ENCODE results near the gene ANKRD66. TPM values are rescaled to one million over a fixed set of nuclear protein-coding genes. Genes with fewer than 3 reads are reported as not detected.

Gene ANKRD66
- total and polyA plus RNA-seq, 4 donors = not detected

DNA sequence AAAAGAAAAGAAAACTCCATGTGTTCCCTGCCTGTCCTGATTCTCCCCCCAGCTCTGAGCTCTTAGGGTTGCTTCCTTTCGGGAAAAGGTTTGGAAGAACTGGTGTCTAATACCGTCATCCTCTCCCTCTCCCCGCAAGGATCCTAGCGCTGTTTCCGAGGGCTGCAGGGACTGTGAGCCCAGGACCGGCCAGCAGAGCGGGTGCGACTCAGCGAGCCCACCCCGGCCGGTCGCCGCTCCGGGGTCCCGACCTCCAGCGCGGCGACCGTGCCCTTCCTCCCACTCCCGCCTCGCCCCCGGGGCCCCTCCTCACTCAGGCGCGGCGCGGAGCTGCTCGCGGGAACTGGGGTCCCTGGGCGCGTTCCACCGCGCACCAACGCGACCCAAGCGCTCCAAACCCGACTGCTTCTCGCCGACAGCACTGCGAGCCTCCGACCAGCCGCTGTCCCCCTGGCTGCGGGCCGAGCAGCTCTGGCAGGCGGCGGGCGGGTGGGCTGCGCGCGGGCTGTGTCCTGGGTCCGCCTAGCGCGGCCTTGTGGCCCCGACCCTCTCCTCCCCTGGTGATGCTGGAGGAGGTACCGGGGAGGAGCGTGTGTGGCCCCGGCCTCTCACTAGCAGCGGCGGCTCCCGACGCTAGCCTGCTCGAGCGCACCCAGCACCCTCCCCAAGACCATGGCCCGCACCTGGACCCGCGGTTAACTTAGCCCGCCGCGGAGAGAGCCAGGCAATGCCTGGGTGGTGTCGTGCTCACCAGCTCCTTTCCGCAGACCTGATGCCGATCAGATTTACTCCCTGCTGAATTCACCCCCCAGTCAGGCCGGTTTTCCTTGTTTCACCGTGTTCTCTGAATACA, 11.6 kb upstream of the ANKRD66 start, which contains the start of gene PLA2G7:
TSS of gene PLA2G7 (minus strand) at position 509 of the 853 bp plus-strand sequence. CDS start 12,484 bp downstream, outside the sequence.
- Histone ChIP-seq H3K9ac (ENCODE audit: low read depth in 1 of 2, low read length in 2 of 2) (no peak within 1 kb of the TSS), H3K9me3 (ENCODE audit: control insufficient read depth in 4 of 4, low read length in 3 of 4) (no peaks in the 10 kb centered on the region), H3K4me1 (ENCODE audit: control insufficient read depth in 4 of 4, insufficient read depth in 4 of 4, low read length in 3 of 4) (peaks cover 8 to 13% (median 13%) of the 10 kb centered on the region in 4 donors), H3K27me3 (ENCODE audit: control insufficient read depth in 4 of 4, insufficient read depth in 4 of 4, low read length in 3 of 4) (peaks cover 0 to 5% (median 2%) of the 10 kb centered on the region in 4 donors), H3K4me3 (ENCODE audit: low read depth in 1 of 3, low read length in 3 of 3) (peak within 1 kb of the TSS in 2 of 3 donors; percentile 46 to 62), H3K36me3 (ENCODE audit: control insufficient read depth in 4 of 4, insufficient read depth in 3 of 4, low read depth in 1 of 4, low read length in 3 of 4) (no peaks in the 10 kb centered on the region), H3K27ac (ENCODE audit: low read depth in 1 of 2, low read length in 2 of 2) (no peak within 1 kb of the TSS)
- TF ChIP-seq EGR1 (IDR thresholded peaks at IDR 0.05; ENCODE audit: low read depth in 2 of 2) (no peak), SP1 (IDR thresholded peaks at IDR 0.05) (no peak), YY1 (IDR thresholded peaks at IDR 0.05) (no peak)
- TF ChIP-seq, protein P1, sequence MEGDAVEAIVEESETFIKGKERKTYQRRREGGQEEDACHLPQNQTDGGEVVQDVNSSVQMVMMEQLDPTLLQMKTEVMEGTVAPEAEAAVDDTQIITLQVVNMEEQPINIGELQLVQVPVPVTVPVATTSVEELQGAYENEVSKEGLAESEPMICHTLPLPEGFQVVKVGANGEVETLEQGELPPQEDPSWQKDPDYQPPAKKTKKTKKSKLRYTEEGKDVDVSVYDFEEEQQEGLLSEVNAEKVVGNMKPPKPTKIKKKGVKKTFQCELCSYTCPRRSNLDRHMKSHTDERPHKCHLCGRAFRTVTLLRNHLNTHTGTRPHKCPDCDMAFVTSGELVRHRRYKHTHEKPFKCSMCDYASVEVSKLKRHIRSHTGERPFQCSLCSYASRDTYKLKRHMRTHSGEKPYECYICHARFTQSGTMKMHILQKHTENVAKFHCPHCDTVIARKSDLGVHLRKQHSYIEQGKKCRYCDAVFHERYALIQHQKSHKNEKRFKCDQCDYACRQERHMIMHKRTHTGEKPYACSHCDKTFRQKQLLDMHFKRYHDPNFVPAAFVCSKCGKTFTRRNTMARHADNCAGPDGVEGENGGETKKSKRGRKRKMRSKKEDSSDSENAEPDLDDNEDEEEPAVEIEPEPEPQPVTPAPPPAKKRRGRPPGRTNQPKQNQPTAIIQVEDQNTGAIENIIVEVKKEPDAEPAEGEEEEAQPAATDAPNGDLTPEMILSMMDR (IDR thresholded peaks at IDR 0.05; ENCODE audit: low read depth, low read length, missing input control) = no peak
- TF ChIP-seq, protein P2, sequence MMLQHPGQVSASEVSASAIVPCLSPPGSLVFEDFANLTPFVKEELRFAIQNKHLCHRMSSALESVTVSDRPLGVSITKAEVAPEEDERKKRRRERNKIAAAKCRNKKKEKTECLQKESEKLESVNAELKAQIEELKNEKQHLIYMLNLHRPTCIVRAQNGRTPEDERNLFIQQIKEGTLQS (IDR thresholded peaks at IDR 0.05) = no peak
- DNase-seq (ENCODE audit: low spot score) = peak; percentile 63
- 2% methylated on average over 73 of the region's 73 CpGs for WGBS

DNA sequence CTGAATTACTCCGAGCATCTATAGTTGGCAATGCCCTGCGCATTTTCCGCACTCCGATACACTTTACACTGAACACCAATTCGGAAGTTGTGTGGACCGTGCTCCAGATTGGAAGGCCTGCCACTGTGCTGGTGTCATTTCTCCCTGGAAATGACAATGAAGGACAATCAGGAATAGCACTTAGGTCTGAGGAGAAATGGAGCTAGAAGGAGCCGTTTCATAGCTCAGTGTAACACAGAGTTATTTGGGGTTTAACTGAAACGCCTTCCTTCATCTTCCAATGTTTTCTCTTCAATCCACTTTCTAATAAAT, 11.1 kb upstream of the ANKRD66 start:
- WGBS = 29% methylated on average over 8 of the region's 8 CpGs
- Histone ChIP-seq H3K36me3 (ENCODE audit: control insufficient read depth in 4 of 4, insufficient read depth in 3 of 4, low read depth in 1 of 4, low read length in 3 of 4) (no peaks in the 10 kb centered on the region), H3K27ac (ENCODE audit: low read depth in 1 of 2, low read length in 2 of 2) (no peak overlapping the region), H3K9ac (ENCODE audit: low read depth in 1 of 2, low read length in 2 of 2) (no peak overlapping the region), H3K27me3 (ENCODE audit: control insufficient read depth in 4 of 4, insufficient read depth in 4 of 4, low read length in 3 of 4) (peaks cover 0 to 5% (median 2%) of the 10 kb centered on the region in 4 donors), H3K4me3 (ENCODE audit: low read depth in 1 of 3, low read length in 3 of 3) (peak overlapping the region in 1 of 3 donors; percentile 62), H3K9me3 (ENCODE audit: control insufficient read depth in 4 of 4, low read length in 3 of 4) (no peaks in the 10 kb centered on the region), H3K4me1 (ENCODE audit: control insufficient read depth in 4 of 4, insufficient read depth in 4 of 4, low read length in 3 of 4) (peaks cover 8 to 13% (median 13%) of the 10 kb centered on the region in 4 donors)
- DNase-seq (ENCODE audit: low spot score) = no peak
- TF ChIP-seq, protein P3, sequence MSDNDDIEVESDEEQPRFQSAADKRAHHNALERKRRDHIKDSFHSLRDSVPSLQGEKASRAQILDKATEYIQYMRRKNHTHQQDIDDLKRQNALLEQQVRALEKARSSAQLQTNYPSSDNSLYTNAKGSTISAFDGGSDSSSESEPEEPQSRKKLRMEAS (IDR thresholded peaks at IDR 0.05) = no peak
- TF ChIP-seq, protein P4, sequence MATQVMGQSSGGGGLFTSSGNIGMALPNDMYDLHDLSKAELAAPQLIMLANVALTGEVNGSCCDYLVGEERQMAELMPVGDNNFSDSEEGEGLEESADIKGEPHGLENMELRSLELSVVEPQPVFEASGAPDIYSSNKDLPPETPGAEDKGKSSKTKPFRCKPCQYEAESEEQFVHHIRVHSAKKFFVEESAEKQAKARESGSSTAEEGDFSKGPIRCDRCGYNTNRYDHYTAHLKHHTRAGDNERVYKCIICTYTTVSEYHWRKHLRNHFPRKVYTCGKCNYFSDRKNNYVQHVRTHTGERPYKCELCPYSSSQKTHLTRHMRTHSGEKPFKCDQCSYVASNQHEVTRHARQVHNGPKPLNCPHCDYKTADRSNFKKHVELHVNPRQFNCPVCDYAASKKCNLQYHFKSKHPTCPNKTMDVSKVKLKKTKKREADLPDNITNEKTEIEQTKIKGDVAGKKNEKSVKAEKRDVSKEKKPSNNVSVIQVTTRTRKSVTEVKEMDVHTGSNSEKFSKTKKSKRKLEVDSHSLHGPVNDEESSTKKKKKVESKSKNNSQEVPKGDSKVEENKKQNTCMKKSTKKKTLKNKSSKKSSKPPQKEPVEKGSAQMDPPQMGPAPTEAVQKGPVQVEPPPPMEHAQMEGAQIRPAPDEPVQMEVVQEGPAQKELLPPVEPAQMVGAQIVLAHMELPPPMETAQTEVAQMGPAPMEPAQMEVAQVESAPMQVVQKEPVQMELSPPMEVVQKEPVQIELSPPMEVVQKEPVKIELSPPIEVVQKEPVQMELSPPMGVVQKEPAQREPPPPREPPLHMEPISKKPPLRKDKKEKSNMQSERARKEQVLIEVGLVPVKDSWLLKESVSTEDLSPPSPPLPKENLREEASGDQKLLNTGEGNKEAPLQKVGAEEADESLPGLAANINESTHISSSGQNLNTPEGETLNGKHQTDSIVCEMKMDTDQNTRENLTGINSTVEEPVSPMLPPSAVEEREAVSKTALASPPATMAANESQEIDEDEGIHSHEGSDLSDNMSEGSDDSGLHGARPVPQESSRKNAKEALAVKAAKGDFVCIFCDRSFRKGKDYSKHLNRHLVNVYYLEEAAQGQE (IDR thresholded peaks at IDR 0.05) = no peak
- TF ChIP-seq FOXA2 (IDR thresholded peaks at IDR 0.05) (no peak), RAD21 (IDR thresholded peaks at IDR 0.05) (no peak), FOXA1 (IDR thresholded peaks at IDR 0.05) (no peak), YY1 (IDR thresholded peaks at IDR 0.05) (no peak), TAF1 (conservative IDR thresholded peaks at IDR 0.05) (no peak)
- TF ChIP-seq, protein P1 (IDR thresholded peaks at IDR 0.05; ENCODE audit: low read depth, low read length, missing input control) = no peak
